Measurements from ENCODE around the gene GFOD1. TPM values are rescaled to one million over a fixed set of nuclear protein-coding genes. Genes with fewer than 3 reads are reported as not detected.

The GFOD1 gene
- total and polyA plus RNA-seq, 10 of the 15 experiments (the other 5 are each of a cell fraction or from before 2014, with no cell fraction given) = 6.5 to 41.4 (median 16.0) TPM

GRCh38 chr6:13535306-13535705 is 47.9 kb upstream of the GFOD1 start:
- POLR2A ChIA-PET = no interaction called here
- TF ChIP-seq SMC3 (IDR thresholded peaks at IDR 0.05; ENCODE audit: borderline replicate concordance, low read length) (no peak), ZNF274 (IDR thresholded peaks at IDR 0.05; ENCODE audit: insufficient read depth, insufficient read length) (no peak), ASH2L (IDR thresholded peaks at IDR 0.05; ENCODE audit: borderline replicate concordance, low read depth) (no peak), RCOR1 (conservative IDR thresholded peaks at IDR 0.05; ENCODE audit: low read depth, low read length) (no peak), ZNF217 (IDR thresholded peaks at IDR 0.05) (no peak), MYB (IDR thresholded peaks at IDR 0.05; ENCODE audit: borderline replicate concordance, low read depth, low read length) (no peak), ZBED1 (IDR thresholded peaks at IDR 0.05; ENCODE audit: borderline replicate concordance) (no peak), HCFC1 (IDR thresholded peaks at IDR 0.05; ENCODE audit: low read length) (no peak), CREM (IDR thresholded peaks at IDR 0.05; ENCODE audit: low read depth) (no peak), CBX5 (IDR thresholded peaks at IDR 0.05; ENCODE audit: low read depth) (no peak), ZSCAN29 (IDR thresholded peaks at IDR 0.05) (no peak), BACH1 (IDR thresholded peaks at IDR 0.05; ENCODE audit: borderline replicate concordance) (no peak), CHD2 (IDR thresholded peaks at IDR 0.05; ENCODE audit: borderline replicate concordance, low read depth, low read length) (no peak), SUZ12 (IDR thresholded peaks at IDR 0.05; ENCODE audit: unreplicated experiment) (no peak), CBFB (IDR thresholded peaks at IDR 0.05; ENCODE audit: low read depth) (no peak), GATAD2B (conservative IDR thresholded peaks at IDR 0.05; ENCODE audit: low read depth) (no peak), ZNF592 (IDR thresholded peaks at IDR 0.05) (no peak), TCF3 (IDR thresholded peaks at IDR 0.05; ENCODE audit: borderline replicate concordance, insufficient read depth, low read depth, low read length) (no peak), FOXK2 (IDR thresholded peaks at IDR 0.05) (no peak)
- H3K27ac ChIP-seq (ENCODE audit: control insufficient read depth, insufficient read depth) = no peak overlapping the region
- no peak for DNase-seq (ENCODE audit: low read depth, low spot score)
- no peak overlapping the region for H2AFZ ChIP-seq (ENCODE audit: control insufficient read depth, low read depth, low read length)
- H3K4me3 ChIP-seq = no peak overlapping the region
- in situ Hi-C loops (cut with MboI) (loop anchor here (25.0 kb wide), 2 partner anchors 623 to 873 kb away; no protein-coding TSS in a partner anchor), intact Hi-C loops (cut with micrococcal nuclease; ENCODE audit: unreplicated experiment) (loop anchor here (5.0 kb wide), 1 partner anchor 83 kb away; no protein-coding TSS in a partner anchor)
- no peaks in the 10 kb centered on the region for H3K4me1 ChIP-seq (ENCODE audit: control insufficient read depth, insufficient read depth, low read length)
- 80% methylated on average over 3 of the region's 3 CpGs for WGBS (ENCODE audit: insufficient coverage, insufficient replicate concordance, low lambda C conversion rate, missing lambda C conversion rate)
- no TSS peak for BruUV-seq (replicated peaks)
- CTCF ChIA-PET = interaction anchor here (1.0 to 3.5 kb wide), 3 partner anchors 39 to 198 kb away, joined by 3 to 24 read pairs (median 4); partner anchors contain the start of gene SIRT5
- no peaks in the 10 kb centered on the region for H3K79me2 ChIP-seq (ENCODE audit: control insufficient read depth, insufficient read depth, low read length)
- H3K9ac ChIP-seq (ENCODE audit: control insufficient read depth, insufficient read depth, low read length) = no peak overlapping the region
- RAD21 ChIA-PET (ENCODE audit: unreplicated experiment) = interaction anchor here (0.6 to 5.0 kb wide), 5 partner anchors 25 to 200 kb away, joined by 3 to 21 read pairs (median 5); no protein-coding TSS in a partner anchor
- SMC1A ChIA-PET (ENCODE audit: uncharacterized antibody, unreplicated experiment) = interaction anchor here (0.6 to 4.9 kb wide), 6 partner anchors 9 to 197 kb away, joined by 3 to 38 read pairs (median 4); no protein-coding TSS in a partner anchor
- FAIRE-seq = no peak
- no peak overlapping the region for H3K4me2 ChIP-seq (ENCODE audit: control insufficient read depth, insufficient read depth)
- H3K36me3 ChIP-seq (ENCODE audit: control insufficient read depth in 2 of 2, insufficient read depth in 2 of 2, low read length in 1 of 2) = no peaks in the 10 kb centered on the region
- ATAC-seq = no peak
- no peaks in the 10 kb centered on the region for H3K9me3 ChIP-seq (replicated peaks; ENCODE audit: control insufficient read depth, insufficient read depth, low read length)
- H4K20me1 ChIP-seq (ENCODE audit: control insufficient read depth, insufficient read depth) = no peaks in the 10 kb centered on the region
- no peaks in the 10 kb centered on the region for H3K27me3 ChIP-seq (replicated peaks in 1 of 2; ENCODE audit: control insufficient read depth in 2 of 2, insufficient read depth in 2 of 2, low read length in 1 of 2)

Data from GM12878 (cell line).